Uterus (tissue), 2 donors: Measurements from ENCODE around the gene DUSP8.

ENCODE experiments used
- POLR2A ChIP-seq, 2 donors: fragments of 450-650 bp; IDR thresholded peaks; one replicate each; pipeline ENCODE4 v1.6.1; 2016; ENCODE audit warnings: antibody characterized with exemption in 2 of 2, mild to moderate bottlenecking in 1 of 2, moderate library complexity in 1 of 2
- TF ChIP-seq, protein P1 (sequence below), 4 experiments: fragments of 200-600 bp in 2 of 4; fragments of 450-650 bp in 2 of 4; sonication (generic) in 2 of 4; IDR thresholded peaks; one replicate each; pipeline ENCODE4 v1.5.1; 2016 to 2019; ENCODE audit warnings: antibody characterized with exemption in 4 of 4, mild to moderate bottlenecking in 2 of 4, moderate library complexity in 1 of 4

DNA sequence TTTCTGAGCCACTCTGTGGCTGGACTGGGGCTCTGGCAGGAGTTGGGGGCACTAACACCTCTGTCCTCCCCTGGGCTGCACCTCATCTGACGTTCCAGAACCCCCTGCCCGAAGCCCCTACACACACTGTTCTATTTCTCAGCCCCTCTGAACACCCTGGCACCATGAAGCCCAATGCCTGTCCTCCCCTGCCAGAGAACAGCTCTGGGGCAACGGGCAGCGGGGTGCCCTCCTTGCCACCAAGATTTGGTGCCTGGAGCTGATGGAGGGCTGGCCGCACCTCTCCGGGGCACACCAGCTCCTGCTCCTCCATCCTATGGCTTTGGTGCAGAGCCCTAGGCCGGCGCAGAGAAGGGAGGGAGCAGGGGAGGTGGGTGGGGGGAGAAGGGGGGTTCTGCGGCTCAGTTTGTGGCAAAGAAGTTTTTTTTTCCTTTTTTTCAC, 16.3 kb downstream of the DUSP8 start:
- TF ChIP-seq, protein P1, sequence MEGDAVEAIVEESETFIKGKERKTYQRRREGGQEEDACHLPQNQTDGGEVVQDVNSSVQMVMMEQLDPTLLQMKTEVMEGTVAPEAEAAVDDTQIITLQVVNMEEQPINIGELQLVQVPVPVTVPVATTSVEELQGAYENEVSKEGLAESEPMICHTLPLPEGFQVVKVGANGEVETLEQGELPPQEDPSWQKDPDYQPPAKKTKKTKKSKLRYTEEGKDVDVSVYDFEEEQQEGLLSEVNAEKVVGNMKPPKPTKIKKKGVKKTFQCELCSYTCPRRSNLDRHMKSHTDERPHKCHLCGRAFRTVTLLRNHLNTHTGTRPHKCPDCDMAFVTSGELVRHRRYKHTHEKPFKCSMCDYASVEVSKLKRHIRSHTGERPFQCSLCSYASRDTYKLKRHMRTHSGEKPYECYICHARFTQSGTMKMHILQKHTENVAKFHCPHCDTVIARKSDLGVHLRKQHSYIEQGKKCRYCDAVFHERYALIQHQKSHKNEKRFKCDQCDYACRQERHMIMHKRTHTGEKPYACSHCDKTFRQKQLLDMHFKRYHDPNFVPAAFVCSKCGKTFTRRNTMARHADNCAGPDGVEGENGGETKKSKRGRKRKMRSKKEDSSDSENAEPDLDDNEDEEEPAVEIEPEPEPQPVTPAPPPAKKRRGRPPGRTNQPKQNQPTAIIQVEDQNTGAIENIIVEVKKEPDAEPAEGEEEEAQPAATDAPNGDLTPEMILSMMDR (IDR thresholded peaks at IDR 0.05): no peak
- no peak for TF ChIP-seq POLR2A (IDR thresholded peaks at IDR 0.05)
